ENCODE results near the gene NEU2. TPM values are rescaled to one million over a fixed set of nuclear protein-coding genes. Genes with fewer than 3 reads are reported as not detected.
A peak's percentile ranks its signal among the peaks of the same experiment; 100 is the strongest.

NEU2 gene
- polyA plus RNA-seq, 6 donors from 2014 or later, result not detected

- H3K4me1 Mint-ChIP-seq, result peaks cover 0 to 5% (median 0%) of the 10 kb centered on the region in 3 donors
- peaks cover 5 to 33% (median 7%) of the 10 kb centered on the region in 3 donors for H3K27me3 Mint-ChIP-seq
- H3K9me3 Mint-ChIP-seq, result no peaks in the 10 kb centered on the region
- H3K36me3 Mint-ChIP-seq, result no peaks in the 10 kb centered on the region
- H3K27ac Mint-ChIP-seq, result peak overlapping the region in 1 of 6 donors; percentile 0
- DNase-seq (no peak), ATAC-seq (ENCODE audit: low read depth in 2 of 2) (no peak)
- H3K4me3 Mint-ChIP-seq, result no peak overlapping the region
Observed at GRCh38 chr2:233002829-233003657, 29.4 kb upstream of the NEU2 start.

- Mint-ChIP-seq H3K27ac (peak overlapping the region in 2 of 6 donors; percentile 0 to 38), H3K9me3 (no peaks in the 10 kb centered on the region), H3K27me3 (peaks cover 5 to 33% (median 10%) of the 10 kb centered on the region in 3 donors), H3K4me3 (no peak overlapping the region), H3K4me1 (peaks cover 0 to 5% (median 0%) of the 10 kb centered on the region in 3 donors), H3K36me3 (no peaks in the 10 kb centered on the region)
- DNase-seq (no peak), ATAC-seq (ENCODE audit: low read depth in 2 of 2) (no peak)
Observed at GRCh38 chr2:233003658-233004555, 28.6 kb upstream of the NEU2 start.

- Mint-ChIP-seq H3K9me3 (no peaks in the 10 kb centered on the region), H3K4me3 (no peak overlapping the region), H3K27ac (no peak overlapping the region), H3K36me3 (no peaks in the 10 kb centered on the region), H3K4me1 (peaks cover 0 to 5% (median 0%) of the 10 kb centered on the region in 3 donors), H3K27me3 (peaks cover under 1 to 37% (median 10%) of the 10 kb centered on the region in 3 donors)
- no peak for DNase-seq
- no peak for ATAC-seq (ENCODE audit: low read depth in 2 of 2)
Observed at GRCh38 chr2:233005096-233005495, 27.4 kb upstream of the NEU2 start.

- no peak overlapping the region for H3K4me3 Mint-ChIP-seq
- H3K27me3 Mint-ChIP-seq, result peaks cover 14 to 45% (median 15%) of the 10 kb centered on the region in 3 donors
- ATAC-seq (ENCODE audit: low read depth in 2 of 2), result no peak
- H3K36me3 Mint-ChIP-seq, result no peaks in the 10 kb centered on the region
- DNase-seq, result no peak
- no peak overlapping the region for H3K27ac Mint-ChIP-seq
- H3K4me1 Mint-ChIP-seq, result peaks cover 3 to 7% (median 7%) of the 10 kb centered on the region in 3 donors
- no peaks in the 10 kb centered on the region for H3K9me3 Mint-ChIP-seq
Observed at GRCh38 chr2:233006648-233007047, 25.8 kb upstream of the NEU2 start.

- Mint-ChIP-seq H3K4me1 (peaks cover 9 to 13% (median 13%) of the 10 kb centered on the region in 3 donors), H3K9me3 (no peaks in the 10 kb centered on the region), H3K27me3 (peaks cover 16 to 51% (median 17%) of the 10 kb centered on the region in 3 donors), H3K4me3 (no peak overlapping the region), H3K36me3 (no peaks in the 10 kb centered on the region), H3K27ac (peak overlapping the region in 1 of 6 donors; percentile 21)
- ATAC-seq (ENCODE audit: low read depth in 2 of 2), result no peak
- no peak for DNase-seq
Observed at GRCh38 chr2:233007270-233007669, 25.2 kb upstream of the NEU2 start.

- peaks cover 12 to 17% (median 16%) of the 10 kb centered on the region in 3 donors for H3K4me1 Mint-ChIP-seq
- peaks cover 16 to 51% (median 17%) of the 10 kb centered on the region in 3 donors for H3K27me3 Mint-ChIP-seq
- no peaks in the 10 kb centered on the region for H3K36me3 Mint-ChIP-seq
- no peak overlapping the region for H3K4me3 Mint-ChIP-seq
- no peaks in the 10 kb centered on the region for H3K9me3 Mint-ChIP-seq
- DNase-seq, result no peak
- ATAC-seq (ENCODE audit: low read depth in 2 of 2), result no peak
- no peak overlapping the region for H3K27ac Mint-ChIP-seq
Observed at GRCh38 chr2:233007739-233008138, 24.7 kb upstream of the NEU2 start.

- Mint-ChIP-seq H3K9me3 (peaks cover 0 to 2% (median 0%) of the 10 kb centered on the region in 7 donors), H3K27ac (peak overlapping the region in 1 of 6 donors; percentile 38), H3K27me3 (peaks cover 16 to 35% (median 17%) of the 10 kb centered on the region in 3 donors), H3K36me3 (peaks cover 0 to 2% of the 10 kb centered on the region in 2 donors), H3K4me3 (no peak overlapping the region), H3K4me1 (peaks cover 11 to 18% (median 12%) of the 10 kb centered on the region in 3 donors)
- DNase-seq (no peak), ATAC-seq (ENCODE audit: low read depth in 2 of 2) (no peak)
Observed at GRCh38 chr2:233009661-233010060, 22.8 kb upstream of the NEU2 start.

GRCh38 chr2:233010569-233011267, 21.8 kb upstream of the NEU2 start:
- no peak for ATAC-seq (ENCODE audit: low read depth in 2 of 2)
- no peak overlapping the region for H3K4me3 Mint-ChIP-seq
- peaks cover 11 to 18% (median 12%) of the 10 kb centered on the region in 3 donors for H3K4me1 Mint-ChIP-seq
- H3K9me3 Mint-ChIP-seq, result peaks cover 0 to 6% (median 0%) of the 10 kb centered on the region in 7 donors
- peaks cover 12 to 33% (median 22%) of the 10 kb centered on the region in 3 donors for H3K27me3 Mint-ChIP-seq
- H3K36me3 Mint-ChIP-seq, result peaks cover 0 to 13% of the 10 kb centered on the region in 2 donors
- H3K27ac Mint-ChIP-seq, result no peak overlapping the region
- no peak for DNase-seq

- peak overlapping the region in 2 of 6 donors; percentile 26 to 49 for H3K27ac Mint-ChIP-seq
- peaks cover 11 to 18% (median 12%) of the 10 kb centered on the region in 3 donors for H3K4me1 Mint-ChIP-seq
- peaks cover 12 to 37% (median 22%) of the 10 kb centered on the region in 3 donors for H3K27me3 Mint-ChIP-seq
- H3K9me3 Mint-ChIP-seq, result peaks cover 0 to 6% (median 0%) of the 10 kb centered on the region in 7 donors
- ATAC-seq (ENCODE audit: low read depth in 2 of 2) (no peak), DNase-seq (no peak)
- peaks cover 0 to 13% of the 10 kb centered on the region in 2 donors for H3K36me3 Mint-ChIP-seq
- no peak overlapping the region for H3K4me3 Mint-ChIP-seq
Observed at GRCh38 chr2:233011268-233011650, 21.2 kb upstream of the NEU2 start.

GRCh38 chr2:233011702-233012131, 20.8 kb upstream of the NEU2 start:
- H3K4me1 Mint-ChIP-seq, result peaks cover 11 to 18% (median 12%) of the 10 kb centered on the region in 3 donors
- DNase-seq, result no peak
- ATAC-seq (ENCODE audit: low read depth in 2 of 2), result no peak
- H3K36me3 Mint-ChIP-seq, result peaks cover 0 to 13% of the 10 kb centered on the region in 2 donors
- no peak overlapping the region for H3K4me3 Mint-ChIP-seq
- peaks cover 0 to 6% (median 0%) of the 10 kb centered on the region in 7 donors for H3K9me3 Mint-ChIP-seq
- peaks cover 12 to 42% (median 22%) of the 10 kb centered on the region in 3 donors for H3K27me3 Mint-ChIP-seq
- H3K27ac Mint-ChIP-seq, result peak overlapping the region in 1 of 6 donors; percentile 79

- H3K27me3 Mint-ChIP-seq, result peaks cover 12 to 42% (median 22%) of the 10 kb centered on the region in 3 donors
- H3K27ac Mint-ChIP-seq, result peak overlapping the region in 4 of 6 donors; percentile 15 to 79 (median 72)
- DNase-seq (no peak), ATAC-seq (ENCODE audit: low read depth in 2 of 2) (no peak)
- peak overlapping the region in 1 of 8 donors; percentile 35 for H3K4me3 Mint-ChIP-seq
- peaks cover 0 to 6% (median 3%) of the 10 kb centered on the region in 7 donors for H3K9me3 Mint-ChIP-seq
- H3K4me1 Mint-ChIP-seq, result peaks cover 11 to 18% (median 12%) of the 10 kb centered on the region in 3 donors
- H3K36me3 Mint-ChIP-seq, result peaks cover 0 to 13% of the 10 kb centered on the region in 2 donors
Observed at GRCh38 chr2:233012301-233012971, 20.0 kb upstream of the NEU2 start.

GRCh38 chr2:233013027-233013461, 19.4 kb upstream of the NEU2 start, which contains the start of gene NGEF:
NGEF (minus strand) TSS chr2:233013256; CDS start chr2:232974890, 38,366 bp downstream.
- DNase-seq, result no peak

More at GRCh38 chr2:233013027-233013461, 19.4 kb upstream of the NEU2 start, which contains the start of gene NGEF:
- peaks cover 11 to 18% (median 12%) of the 10 kb centered on the region in 3 donors for H3K4me1 Mint-ChIP-seq
- peaks cover 0 to 13% of the 10 kb centered on the region in 2 donors for H3K36me3 Mint-ChIP-seq
- peak within 1 kb of the TSS in 4 of 6 donors; percentile 15 to 79 (median 72) for H3K27ac Mint-ChIP-seq
- H3K27me3 Mint-ChIP-seq, result peaks cover 9 to 42% (median 22%) of the 10 kb centered on the region in 3 donors
- H3K4me3 Mint-ChIP-seq, result peak within 1 kb of the TSS in 2 of 8 donors; percentile 35
- ATAC-seq (ENCODE audit: low read depth in 2 of 2), result no peak
- H3K9me3 Mint-ChIP-seq, result peaks cover 0 to 6% (median 5%) of the 10 kb centered on the region in 7 donors
